GM18511 (cell line): Measurements from ENCODE around the gene PTPRN2.

Source experiments
- ATAC-seq: cut with Tn5 transposase; IDR thresholded peaks from one replicate; pipeline ENCODE4 v1.9.1; 2021; ENCODE audit warnings: mild to moderate bottlenecking, moderate library complexity; ENCODE audit not compliant: unreplicated experiment

The PTPRN2 gene

DNA sequence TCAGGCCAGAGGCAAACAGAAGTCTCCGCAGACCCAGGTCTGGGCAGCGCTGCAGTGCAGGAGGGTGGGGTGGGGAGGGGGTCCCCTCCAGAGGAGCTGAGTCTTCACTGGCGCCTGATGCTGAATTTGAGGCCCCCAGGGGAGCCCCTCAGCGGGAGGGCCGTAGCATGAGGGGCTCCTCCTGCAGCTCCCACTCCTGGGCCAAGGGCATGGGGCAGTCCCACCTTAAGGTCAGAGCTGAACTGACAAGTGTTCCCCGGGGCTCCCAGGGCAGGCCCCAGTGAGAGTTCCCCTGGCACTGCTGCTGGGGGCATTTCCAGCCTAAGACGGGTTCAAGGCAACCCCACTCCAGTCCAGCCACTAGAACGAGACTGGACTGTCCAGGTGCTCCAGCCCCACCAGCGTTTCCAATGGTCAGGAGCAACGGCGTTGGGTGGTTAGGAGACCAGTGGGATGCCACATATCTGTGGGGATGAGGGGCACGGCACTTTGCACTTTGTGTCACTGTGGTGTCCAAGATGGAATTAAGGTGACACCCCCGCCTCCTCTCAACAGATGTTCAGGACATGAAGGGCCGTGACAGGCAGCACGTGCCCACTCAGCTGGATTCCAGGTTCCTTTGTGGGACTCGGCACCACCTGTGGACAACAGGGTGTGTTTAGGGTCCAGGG is 139.1 kb downstream of the PTPRN2 start:
- ATAC-seq, result no peak

- no peak for ATAC-seq
Measured at GRCh38 chr7:158447506-158448171, 140.0 kb downstream of the PTPRN2 start.

DNA sequence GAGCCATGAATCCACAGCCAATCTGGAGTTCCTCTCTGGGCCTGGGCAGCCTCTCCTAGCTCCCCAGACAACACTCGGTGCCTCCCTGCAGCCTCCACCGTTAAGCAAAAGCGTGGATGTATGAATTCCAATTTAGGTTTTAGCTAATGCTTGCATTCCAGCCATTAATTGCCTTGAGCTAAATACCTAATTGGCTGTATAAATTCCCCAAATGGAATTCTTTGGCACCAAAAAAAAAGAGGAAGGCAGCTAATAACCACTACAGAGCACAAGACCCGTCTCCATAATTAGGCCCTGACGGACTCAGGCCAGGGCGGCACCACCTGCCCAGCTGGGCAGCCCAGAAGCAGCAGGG is 140.5 kb downstream of the PTPRN2 start:
- ATAC-seq, result no peak

DNA sequence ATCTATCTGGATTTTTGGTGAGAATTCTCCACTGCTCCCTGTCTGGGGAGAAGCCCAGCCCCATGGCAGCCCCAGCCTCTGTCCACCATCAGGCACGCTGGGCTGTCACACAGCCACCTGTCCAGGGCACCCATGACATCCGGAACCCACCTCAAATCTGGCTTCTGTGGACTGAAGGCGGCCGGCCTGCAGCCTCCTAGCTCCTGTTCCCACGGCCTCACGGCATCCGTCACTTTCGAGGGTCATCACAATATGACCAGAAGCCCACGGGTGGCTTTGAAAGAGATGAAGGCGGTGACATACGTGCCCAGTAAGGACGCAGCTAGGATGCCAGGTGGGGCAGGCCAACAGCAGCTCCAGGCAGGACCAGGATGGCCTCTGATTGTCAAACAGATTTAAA is 140.9 kb downstream of the PTPRN2 start:
- no peak for ATAC-seq

DNA sequence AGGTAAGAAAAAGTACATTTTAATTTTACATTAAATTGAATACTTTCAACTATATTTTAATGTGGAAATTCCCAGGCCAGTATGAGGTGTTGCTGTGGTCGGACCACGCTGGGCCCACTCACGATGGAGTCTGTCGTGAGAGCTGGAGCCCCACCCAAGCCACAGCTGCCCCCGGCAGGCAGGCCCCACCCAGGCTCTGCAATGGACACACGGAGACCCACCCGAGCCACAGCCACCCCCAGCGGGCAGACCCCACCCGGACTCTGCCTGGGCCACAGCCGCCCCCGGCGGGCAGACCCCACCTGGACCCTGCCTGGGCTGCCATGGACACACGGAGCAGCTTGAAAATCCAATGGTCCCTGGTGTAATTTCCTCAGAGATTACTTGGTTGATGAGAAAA is 141.3 kb downstream of the PTPRN2 start:
- ATAC-seq, result no peak

- ATAC-seq, result no peak
Measured at GRCh38 chr7:158445421-158446175, 142.0 kb downstream of the PTPRN2 start.

DNA sequence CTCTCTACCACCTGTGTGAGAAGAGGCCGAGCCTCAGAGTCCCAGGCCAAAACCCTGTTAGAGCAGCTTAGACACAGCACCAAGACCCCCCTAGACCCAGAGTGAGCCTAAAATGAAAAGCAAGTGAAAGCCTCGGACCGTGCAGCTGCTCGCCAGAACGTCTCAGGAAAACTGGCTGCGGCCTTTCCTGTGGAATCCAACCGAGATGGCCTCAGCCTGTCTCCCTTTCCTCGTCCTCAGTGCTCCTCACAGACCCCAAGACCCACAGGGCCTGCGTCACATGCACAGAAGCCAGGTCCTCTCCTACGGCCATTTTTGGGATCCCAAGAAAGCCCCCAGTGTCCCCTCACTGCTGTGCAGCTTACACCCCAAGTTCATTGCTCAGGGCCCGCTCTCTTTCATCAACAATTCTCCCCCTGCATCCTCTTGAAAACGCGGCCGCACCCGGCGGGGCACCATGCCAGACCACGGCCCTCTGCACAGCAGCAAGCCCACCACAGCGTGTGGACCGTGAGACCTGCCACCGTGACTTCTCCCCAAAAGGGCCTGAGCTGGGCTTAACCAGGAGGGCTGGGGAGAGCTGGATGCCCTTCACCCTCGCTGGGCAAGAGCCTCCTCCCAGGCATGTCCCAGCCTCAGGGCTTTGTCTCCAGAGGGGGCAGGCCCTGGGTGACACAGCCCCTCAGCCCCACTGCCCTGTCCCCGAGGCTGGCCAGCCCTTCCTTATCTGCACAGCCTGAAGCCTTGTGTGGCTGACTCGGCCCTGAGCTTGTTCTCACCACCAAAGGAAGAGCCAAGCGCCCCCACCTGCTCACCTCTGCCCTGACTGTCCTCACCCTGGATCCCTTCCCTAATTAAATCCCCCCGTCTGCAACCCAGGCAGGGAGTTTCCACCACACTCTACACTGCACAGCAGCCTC is 142.9 kb downstream of the PTPRN2 start:
- no peak for ATAC-seq

GRCh38 chr7:158443688-158444483 is 143.7 kb downstream of the PTPRN2 start:
- ATAC-seq, result no peak

DNA sequence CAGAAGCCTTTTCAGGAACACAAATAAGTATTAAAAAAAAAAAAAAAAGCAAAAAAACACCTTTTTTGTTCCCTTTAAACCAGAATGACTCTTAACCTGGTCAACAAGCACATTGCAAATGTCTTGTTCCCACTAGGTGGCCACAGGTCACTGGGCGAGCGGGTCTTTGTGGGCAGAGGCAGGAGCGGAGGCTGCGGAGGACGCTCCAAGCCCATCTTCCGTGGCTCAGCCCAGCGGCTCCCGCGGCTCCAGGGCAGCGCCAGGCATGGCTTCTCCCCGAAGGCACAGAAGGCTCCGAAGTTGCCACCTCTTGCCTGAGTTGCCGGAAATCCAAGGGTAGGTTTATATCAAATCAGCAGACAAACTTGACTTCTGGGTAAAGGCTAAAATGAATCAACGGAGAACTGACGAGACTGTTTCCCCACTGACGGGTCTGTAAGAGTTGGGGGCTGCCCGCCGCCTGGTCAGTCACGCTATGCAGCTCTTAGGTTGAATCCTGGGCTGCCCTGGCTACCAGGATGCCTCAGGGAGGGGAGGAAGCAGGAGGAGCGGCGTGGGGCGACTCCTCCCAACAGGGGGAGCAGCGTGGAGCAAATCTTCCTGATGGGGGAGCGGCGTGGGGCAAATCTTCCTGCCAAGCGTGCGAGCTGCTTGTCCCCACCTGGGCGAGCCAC is 144.5 kb downstream of the PTPRN2 start:
- no peak for ATAC-seq

- no peak for ATAC-seq
Measured at GRCh38 chr7:158442260-158442659, 145.4 kb downstream of the PTPRN2 start.

DNA sequence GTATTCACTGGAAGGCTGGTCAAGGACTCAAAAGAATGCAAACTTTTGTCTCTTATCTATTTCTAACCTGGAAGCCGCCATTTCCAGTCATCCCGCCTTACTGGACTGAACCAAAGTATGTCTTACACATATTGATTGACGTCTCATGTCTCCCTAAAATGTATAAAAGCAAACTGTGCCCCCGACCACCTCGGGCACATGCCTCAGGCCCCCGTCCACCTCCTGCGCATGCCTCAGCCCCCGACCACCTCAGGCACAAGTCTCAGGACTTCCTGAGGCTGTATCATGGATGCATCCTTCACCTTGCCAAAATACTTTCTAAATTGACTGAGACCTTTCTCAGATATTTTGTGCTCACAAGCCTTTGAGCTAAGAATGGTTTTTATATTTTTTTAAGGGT is 148.6 kb downstream of the PTPRN2 start:
- no peak for ATAC-seq

DNA sequence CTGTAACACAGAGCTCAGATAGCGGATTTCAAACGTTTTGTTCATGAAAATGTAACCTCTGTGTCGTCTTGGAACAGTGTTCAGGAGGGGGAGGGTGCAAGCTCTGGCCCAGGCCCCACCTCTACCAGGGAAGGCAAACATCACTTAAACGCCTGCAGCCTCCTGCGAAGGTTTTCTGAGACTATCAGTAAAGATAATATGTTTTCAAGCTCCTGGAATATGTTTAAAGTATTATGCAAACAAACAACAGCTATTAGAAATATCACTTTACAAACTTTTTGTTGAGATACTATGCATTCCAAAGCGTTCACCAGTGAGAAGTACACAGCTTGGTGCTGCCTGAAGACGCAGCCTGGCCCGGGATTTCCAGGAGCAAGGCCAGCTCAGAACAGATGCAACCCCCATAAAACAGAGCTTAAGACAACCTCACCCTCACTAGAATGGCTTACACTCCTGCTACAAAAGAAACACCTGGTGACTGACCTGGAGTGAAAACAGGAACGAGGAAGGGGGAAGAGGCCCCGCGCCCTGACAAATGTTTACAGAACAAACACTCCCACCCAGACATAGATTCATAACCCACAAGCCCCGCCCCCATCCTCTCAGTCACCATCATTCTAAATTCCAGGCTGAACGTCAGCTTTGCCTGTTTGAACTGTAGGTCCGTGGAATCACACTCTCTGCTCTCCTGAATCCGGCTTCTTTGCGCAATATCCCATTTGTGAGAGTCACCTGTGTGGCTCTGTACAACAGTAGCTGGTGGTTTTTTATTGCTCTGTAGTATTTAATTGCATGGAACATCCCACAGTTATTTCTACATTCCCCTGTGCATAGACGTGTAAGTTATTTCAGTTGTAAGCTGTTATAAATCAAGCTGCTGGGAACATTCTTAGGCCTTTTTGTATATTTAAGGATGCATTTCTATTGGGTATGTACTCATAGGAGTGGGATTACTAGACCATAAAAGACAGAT is 155.0 kb downstream of the PTPRN2 start:
- no peak for ATAC-seq

GRCh38 chr7:158431941-158432347 is 155.7 kb downstream of the PTPRN2 start:
- no peak for ATAC-seq

DNA sequence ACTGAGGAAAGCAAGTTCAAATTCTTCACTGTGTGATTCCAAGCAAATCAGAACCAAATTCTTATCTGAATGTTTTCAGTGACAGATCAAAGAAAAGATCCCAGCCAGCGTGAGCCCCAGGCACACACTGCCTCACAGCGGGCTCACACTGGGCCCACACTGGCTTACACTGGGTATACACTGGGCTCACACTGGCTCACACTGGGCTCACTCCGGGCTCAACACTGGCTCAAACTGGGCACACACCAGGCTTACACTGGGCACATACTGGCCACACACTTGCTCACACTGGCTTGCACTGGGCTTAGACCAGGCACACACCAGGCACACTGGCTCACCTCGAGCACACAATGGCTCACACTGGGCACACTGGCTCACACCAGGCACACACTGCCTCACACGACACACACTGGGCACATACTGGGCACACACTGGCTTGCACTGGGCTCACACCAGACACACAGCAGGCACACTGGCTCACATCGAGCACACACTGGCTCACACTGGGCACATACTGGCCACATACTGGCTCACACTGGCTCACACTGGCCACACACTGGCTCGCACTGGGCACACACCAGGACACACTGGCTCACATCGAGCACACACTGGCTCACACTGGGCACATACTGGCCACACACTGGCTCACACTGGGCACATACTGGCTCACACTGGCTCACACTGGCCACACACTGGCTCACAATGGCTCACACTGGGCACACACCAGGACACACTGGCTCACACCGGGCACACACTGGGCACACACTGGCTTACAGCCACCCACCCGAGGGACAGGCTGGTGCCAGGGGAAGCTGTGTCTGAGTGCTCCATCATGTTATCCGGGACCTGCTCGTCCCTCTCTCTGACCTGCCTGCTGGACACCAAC is 156.3 kb downstream of the PTPRN2 start:
- no peak for ATAC-seq

DNA sequence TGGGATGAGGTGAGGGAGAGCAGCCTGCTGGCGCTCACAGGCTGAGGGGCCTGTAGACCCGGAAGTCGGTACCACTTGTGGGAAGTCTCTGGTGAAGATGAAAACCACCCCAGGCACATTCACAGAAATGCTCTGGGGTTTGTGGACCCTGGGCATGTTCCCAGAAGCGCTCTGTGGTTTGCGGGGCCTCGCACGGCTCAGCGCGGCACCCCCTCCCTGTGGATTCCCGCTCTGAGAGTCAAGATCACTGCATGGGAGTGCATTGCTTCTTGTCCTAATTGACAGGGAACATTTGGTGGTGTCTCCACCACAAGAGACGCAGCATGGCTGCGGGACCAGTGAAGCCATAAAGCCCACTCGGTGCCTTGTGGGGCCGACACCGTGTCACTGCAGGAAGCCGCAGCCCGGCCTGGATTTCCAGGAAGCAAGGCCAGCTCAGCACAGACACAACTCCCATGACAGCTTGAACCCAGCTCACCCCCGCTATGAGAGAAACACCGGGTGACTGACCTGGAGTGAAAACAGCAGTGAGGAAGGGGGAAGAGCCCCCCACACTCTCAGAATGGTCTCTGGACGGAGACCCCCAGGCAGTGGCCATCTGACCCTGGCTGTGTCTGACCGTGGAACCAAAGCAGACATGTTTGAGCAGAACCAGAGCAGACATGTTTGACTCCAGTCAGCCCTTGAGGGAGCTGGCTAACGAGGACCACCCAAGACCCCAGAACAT is 157.2 kb downstream of the PTPRN2 start:
- ATAC-seq, result no peak

GRCh38 chr7:158428837-158429753 is 158.5 kb downstream of the PTPRN2 start:
- ATAC-seq, result no peak
